NCI-H1694 treated with DMSO at 0.1 percent for 48 hours (cell line): Measurements from ENCODE around the gene UBXN7.
A peak's percentile ranks its signal among the peaks of the same experiment; 100 is the strongest.
"Not testable (repeated sequence)": the region's sequence is repeated elsewhere in the genome, so short reads cannot be mapped to it uniquely, and the experiment has no call there.

Experiments
- DNase-seq: peaks from one replicate; lab custom pipeline; 2025; lab: John Stamatoyannopoulos, UW

Gene UBXN7

DNA sequence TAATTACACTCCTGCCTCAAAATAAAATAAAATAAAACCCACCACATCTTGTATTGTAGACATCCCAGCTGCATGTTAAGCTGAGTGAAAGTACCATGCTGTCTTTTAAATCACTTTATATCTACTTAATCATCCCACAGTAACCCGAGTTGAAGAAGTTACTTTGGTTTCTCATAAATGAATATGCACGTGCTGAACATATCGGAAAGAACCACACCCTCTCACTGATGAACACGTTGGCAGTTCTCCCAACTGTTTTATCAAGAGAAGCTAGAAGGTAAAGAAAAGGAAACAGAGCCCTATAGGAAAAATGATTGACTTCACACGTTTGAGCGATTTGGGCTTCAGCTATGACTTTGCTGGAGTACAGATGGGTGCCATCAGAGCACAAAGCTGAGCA, 78.1 kb downstream of the UBXN7 start:
- DNase-seq = no peak

GRCh38 chr3:196351541-196351940, 80.7 kb downstream of the UBXN7 start:
- no peak for DNase-seq

DNA sequence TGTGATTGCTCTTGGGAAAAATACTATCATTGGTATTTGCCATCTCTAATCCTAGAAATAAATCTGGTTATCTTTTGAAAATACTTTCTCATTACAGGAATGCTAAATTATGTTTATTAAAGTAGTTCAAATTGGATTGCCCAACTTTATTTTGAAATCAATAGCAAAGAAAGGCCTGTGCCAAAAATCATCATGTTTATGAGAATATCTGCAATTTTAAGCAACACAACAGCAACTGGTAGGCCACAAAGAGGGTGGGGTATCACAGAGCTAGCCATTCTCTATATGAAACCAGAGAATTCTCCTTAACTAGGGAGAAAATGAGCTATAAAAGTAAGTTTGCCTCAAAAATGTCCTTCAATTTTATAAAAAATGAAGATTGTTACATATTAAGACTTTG, 82.2 kb downstream of the UBXN7 start:
- no peak for DNase-seq

DNA sequence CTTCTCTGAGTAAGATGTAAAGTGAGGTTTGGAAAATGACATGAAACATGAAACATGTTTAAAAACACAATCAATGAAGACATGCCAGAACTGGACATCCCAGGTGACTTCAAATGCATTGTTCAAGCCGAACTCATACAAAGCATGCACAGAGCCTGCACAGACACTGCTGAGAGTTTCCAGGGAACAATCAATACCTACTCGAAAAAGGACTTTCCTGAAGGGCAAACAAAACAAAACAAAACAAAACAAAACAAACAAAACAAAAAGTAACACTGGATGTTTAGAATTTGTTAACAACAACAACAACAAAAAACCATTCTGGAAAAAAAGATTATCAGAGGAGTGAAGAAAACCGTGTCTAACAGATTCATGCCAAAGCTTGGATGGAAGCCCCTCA, 83.5 kb downstream of the UBXN7 start:
- no peak for DNase-seq

DNA sequence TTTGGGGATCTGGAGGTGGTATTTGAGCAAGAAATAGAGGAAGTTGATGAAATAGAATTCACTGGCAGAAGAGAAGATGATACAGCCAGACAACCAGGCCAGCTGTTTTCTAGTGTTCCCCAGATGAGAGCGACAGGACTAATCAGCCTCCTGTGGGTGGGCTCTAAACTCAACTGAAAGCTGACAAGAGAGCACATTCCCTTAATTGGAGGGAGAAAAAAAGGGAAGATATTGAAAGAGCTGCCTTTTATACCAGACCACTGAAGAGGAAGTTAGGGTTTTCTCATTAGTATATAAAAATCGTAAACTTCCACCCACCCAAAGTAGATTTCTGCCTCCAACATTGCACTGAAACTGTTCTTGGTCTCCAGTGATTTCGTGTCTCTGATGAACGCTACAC, 87.6 kb downstream of the UBXN7 start:
- DNase-seq = no peak

- DNase-seq = not testable (repeated sequence)
Observed at GRCh38 chr3:196343917-196344316, 88.3 kb downstream of the UBXN7 start.

GRCh38 chr3:196341137-196341536, 91.1 kb downstream of the UBXN7 start:
- no peak for DNase-seq

DNA sequence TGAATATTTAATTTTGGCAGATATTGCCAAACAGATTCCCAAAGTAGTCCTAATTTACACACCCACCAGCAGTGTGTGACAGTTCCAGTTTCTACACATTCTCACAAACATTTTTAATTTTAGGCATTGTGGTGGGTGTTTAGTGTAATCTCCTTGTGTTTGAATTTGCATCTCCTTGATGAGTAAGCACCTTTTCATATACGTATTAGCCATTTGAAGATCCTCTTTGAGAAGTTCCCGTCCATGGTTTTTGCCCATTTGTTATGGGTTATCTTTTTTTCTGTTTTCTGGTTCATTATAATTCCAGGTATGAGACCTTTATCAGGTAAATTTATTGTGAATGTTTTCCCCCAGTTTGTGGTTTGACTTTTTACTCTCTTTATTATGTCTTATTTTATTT, 91.8 kb downstream of the UBXN7 start:
- no peak for DNase-seq

DNA sequence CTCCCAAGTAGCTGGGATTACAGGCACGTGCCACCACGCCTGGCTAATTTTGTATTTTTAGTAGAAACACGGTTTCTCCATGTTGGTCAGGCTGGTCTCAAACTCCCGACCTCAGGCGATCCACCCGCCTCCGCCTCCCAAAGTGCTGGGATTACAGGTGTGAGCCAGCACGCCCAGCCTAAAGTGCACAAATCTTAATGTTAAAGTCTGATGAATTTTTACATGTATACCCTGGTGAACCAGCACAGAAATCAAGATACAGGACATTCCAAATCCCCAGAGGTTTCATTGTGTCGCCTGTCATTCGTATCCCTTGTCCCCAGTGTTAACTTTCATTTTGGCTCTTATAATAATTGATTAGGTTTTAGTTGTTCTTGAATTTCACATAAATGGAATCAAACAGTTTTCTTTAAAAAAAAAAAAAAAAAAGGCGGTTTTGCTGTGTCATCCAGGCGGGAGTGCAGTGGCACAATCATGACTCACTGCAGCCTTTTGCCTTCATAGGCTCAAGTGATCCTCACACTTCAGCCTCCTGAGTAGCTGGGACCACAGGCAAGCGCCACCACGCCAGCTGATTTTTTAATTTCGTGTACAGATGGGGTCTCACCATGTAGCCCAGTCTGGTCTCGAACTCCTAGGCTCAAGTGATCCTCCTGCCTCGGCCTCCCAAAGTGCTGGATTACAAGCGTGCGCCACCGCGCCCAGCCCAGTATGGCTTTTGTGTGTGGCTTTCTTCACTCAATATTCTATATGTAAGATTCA, 92.6 kb downstream of the UBXN7 start:
- DNase-seq = no peak

DNA sequence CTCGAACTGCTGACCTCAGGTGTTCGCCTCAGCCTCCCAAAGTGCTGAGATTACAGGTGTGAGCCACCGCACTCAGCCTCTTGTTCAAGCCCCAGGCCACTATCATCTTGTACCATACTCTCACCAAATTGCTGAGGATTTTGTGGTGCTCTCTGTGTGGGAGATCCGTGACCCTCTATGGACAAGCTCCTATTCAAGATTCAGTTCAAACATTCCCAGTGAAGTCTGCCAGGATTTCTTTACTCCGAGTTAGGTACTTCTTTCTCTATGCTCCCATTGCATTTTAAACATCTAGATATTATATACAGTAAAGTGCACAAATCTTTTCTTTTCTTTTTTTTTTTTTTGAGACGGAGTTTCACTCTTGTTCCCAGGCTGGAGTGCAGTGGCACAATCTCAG, 93.2 kb downstream of the UBXN7 start:
- no peak for DNase-seq

GRCh38 chr3:196336319-196337145, 95.7 kb downstream of the UBXN7 start:
- peak; percentile 6 for DNase-seq

DNA sequence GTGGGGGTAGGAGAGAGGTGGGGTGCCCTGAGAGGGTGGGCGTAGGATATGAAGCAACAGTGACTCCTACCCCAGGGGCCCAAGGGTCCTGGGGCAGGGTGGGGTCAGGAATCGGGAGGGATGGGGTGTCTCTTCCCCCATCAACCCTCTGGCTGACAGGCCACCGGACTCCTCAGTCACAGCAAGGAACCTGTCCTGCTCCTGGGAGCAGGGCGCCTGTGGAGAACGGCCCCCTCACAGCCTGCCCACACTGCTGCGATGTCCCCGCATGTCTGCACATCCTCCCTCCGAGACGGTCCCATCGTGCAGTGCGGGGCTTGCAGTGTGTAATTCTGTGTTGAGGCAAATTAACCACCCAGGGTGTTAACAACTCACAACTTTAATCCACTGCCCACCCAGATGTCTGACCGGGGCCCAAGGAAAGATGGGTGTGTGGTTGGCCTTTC, 96.7 kb downstream of the UBXN7 start:
- DNase-seq = no peak

- no peak for DNase-seq
Observed at GRCh38 chr3:196334982-196335381, 97.2 kb downstream of the UBXN7 start.

- DNase-seq = no peak
Observed at GRCh38 chr3:196332168-196332567, 100.1 kb downstream of the UBXN7 start.

GRCh38 chr3:196327405-196327804, 104.8 kb downstream of the UBXN7 start:
- DNase-seq = no peak

DNA sequence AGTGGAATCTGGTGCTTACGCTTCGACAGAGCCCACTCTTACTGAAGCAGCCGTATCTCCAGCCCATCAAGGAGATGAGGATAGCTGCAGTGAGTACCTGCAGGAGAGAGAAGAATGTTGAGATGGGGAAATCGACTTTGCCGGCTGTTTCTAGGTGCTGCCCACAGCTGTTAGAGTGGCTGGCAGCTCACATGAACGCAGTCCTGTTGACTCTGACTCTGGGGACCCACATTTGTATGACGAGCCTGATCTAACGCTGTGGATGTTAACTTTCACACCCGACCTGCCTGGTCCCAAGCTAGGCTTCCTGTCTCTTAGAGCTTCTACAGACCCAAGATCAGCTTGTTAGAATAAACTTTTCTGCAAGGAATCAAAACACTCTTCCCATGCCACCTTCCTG, 105.3 kb downstream of the UBXN7 start:
- DNase-seq = no peak

DNA sequence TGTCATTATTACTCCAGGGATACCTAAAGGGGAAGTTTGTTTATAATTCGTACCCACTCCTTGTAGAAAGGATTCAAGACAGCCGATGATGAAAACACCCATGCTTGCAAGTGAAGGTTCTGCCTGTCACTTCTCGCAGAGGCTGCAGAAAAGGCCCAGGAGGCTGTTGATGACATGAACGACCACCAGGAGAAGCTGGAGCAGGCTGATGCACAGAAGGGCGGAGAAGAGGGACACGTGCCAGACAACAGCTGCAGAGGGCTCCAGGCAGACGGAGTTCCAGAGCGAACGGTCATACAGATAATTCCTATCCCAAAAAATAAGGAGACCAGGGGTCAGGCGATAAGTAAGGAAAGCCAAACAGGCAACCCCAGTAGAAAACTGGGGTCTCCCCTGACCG, 108.5 kb downstream of the UBXN7 start:
- peak; percentile 93 for DNase-seq

DNA sequence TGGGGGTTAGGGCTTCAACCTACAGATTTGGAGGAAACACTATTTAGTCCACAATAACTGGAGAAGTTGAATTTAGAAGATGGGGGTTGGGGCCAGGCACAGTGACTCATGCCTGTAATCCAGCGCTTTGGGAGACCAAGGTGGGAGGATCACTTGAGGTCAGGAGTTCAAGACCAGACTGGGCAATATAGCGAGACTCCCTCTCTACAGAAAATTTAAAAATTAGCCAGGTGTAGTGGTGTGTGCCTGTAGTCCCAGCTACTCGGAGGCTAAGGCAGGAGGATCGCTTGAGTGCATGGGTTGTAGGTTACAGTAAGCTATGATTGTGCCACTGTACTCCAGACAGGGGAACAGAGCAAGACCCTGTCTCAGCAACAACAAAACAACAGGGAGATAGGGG, 109.2 kb downstream of the UBXN7 start:
- no peak for DNase-seq

DNA sequence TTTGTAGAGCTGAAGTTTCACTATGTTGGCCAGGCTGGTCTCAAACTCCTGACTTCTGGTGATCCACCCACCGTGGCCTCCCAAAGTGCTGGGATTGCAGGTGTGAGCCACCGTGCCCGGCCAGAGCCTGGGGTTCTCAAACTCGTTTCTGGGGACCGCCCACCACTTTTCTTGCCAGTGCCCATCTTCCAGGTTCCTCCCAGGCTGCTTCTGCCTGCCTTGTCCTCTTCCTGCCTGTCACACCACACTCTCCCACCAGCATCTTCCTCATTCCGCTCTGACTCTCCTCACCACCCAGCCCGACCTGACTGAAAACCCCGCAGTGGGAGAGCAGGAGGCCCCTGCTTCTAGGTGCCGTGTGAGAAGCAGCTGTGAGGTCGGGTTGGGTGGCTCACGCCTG, 111.1 kb downstream of the UBXN7 start:
- no peak for DNase-seq

- DNase-seq = no peak
Observed at GRCh38 chr3:196320137-196320536, 112.1 kb downstream of the UBXN7 start.

- DNase-seq = peak; percentile 85
Observed at GRCh38 chr3:196317687-196318467, 114.3 kb downstream of the UBXN7 start, which contains the start of gene DYNLT2B. DYNLT2B (minus strand) TSS chr3:196318240; CDS start chr3:196318152, 88 bp downstream.
